Prostate gland (tissue), 2 donors: ENCODE data around the gene SFMBT1. TPM values are rescaled to one million over a fixed set of nuclear protein-coding genes. Genes with fewer than 3 reads are reported as not detected.

ENCODE experiments used
- DNase-seq: peaks from one replicate; pipeline ENCODE4 v3.0.0-alpha.2; 2019; ENCODE audit warnings: low spot score
- H3K27ac ChIP-seq, 2 donors: fragments of 200-600 bp; sonication (generic); 2 replicates each; pipeline ENCODE4 v1.5.1; 2017 to 2019
- H3K27me3 ChIP-seq: fragments of 200-600 bp; sonication (generic); replicated peaks from 2 replicates; pipeline ENCODE4 v1.5.1; 2019; ENCODE audit not compliant: insufficient read depth
- H3K36me3 ChIP-seq, 2 donors: fragments of 200-600 bp; sonication (generic); 1 replicate in 1 of 2; 2 replicates in 1 of 2; pipeline versions ENCODE4 v1.5.1 to v1.8.1; 2017 to 2019
- H3K4me1 ChIP-seq: fragments of 200-600 bp; sonication (generic); replicated peaks from 2 replicates; pipeline ENCODE4 v1.5.1; 2019
- H3K4me3 ChIP-seq, 2 donors: fragments of 200-600 bp; sonication (generic); 2 replicates each; pipeline ENCODE4 v1.5.1; 2017 to 2019
- H3K9me3 ChIP-seq: fragments of 200-600 bp; sonication (generic); 2 replicates; pipeline ENCODE4 v1.5.1; 2017
- POLR2A ChIP-seq: fragments of 450-650 bp; IDR thresholded peaks from one replicate; pipeline ENCODE4 v1.6.1; 2016; ENCODE audit warnings: antibody characterized with exemption, mild to moderate bottlenecking
- POLR2AphosphoS5 ChIP-seq: sonication (generic); formaldehyde crosslinking; IDR thresholded peaks from one replicate; pipeline ENCODE4 v1.6.1; 2017; ENCODE audit warnings: antibody characterized with exemption
- WGBS: methylation state at CpG from one replicate; pipeline ENCODE4 v1.1.5; 2018; 5-methylcytosine and 5-hydroxymethylcytosine counted together
- intact Hi-C: fragments of 100-400 bp; cut with DNase I; formaldehyde crosslinking; loops from one replicate; pipeline ENCODE4 v1.14.2; 2022
- total RNA-seq, 2 donors: library from RNA; depleted of rRNA; stranded (reverse); fragments of >200 nt; gene quantifications; one replicate each; pipeline ENCODE4 v1.1.0, GENCODE V29; 2016
- TF ChIP-seq, protein P1 (sequence below), 4 experiments: fragments of 200-600 bp in 2 of 4; fragments of 450-650 bp in 2 of 4; sonication (generic) in 2 of 4; IDR thresholded peaks; 1 replicate in 3 of 4; 2 replicates in 1 of 4; pipeline ENCODE4 v1.5.1; 2016 to 2019; ENCODE audit warnings: antibody characterized with exemption in 4 of 4, mild to moderate bottlenecking in 2 of 4, moderate library complexity in 2 of 4

SFMBT1 gene
- total RNA-seq, 2 donors from 2014 or later, result 35.3 to 37.4 TPM

DNA sequence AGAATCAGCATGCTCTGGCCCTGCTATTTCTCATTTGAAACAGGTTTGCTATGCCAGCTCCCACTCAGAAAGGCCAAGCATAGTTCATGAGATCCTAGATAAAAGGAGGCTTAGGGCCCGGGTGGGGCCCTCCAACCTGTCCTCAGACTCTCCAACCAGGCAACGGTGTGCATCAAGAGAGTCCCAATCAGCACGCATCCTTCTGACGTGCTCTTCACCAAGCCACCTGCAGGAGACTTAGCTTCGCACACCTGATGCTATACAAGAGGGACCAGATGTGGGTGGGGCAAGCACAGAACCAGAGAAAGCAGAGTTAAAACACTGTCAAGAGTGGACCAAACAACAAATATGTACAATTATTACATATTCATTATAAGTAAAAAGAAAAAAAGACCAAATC, 165.8 kb downstream of the SFMBT1 start:
- no peak for TF ChIP-seq POLR2AphosphoS5
- TF ChIP-seq, protein P1, sequence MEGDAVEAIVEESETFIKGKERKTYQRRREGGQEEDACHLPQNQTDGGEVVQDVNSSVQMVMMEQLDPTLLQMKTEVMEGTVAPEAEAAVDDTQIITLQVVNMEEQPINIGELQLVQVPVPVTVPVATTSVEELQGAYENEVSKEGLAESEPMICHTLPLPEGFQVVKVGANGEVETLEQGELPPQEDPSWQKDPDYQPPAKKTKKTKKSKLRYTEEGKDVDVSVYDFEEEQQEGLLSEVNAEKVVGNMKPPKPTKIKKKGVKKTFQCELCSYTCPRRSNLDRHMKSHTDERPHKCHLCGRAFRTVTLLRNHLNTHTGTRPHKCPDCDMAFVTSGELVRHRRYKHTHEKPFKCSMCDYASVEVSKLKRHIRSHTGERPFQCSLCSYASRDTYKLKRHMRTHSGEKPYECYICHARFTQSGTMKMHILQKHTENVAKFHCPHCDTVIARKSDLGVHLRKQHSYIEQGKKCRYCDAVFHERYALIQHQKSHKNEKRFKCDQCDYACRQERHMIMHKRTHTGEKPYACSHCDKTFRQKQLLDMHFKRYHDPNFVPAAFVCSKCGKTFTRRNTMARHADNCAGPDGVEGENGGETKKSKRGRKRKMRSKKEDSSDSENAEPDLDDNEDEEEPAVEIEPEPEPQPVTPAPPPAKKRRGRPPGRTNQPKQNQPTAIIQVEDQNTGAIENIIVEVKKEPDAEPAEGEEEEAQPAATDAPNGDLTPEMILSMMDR (IDR thresholded peaks at IDR 0.05), result no peak
- no peaks in the 10 kb centered on the region for H3K4me1 ChIP-seq
- no peaks in the 10 kb centered on the region for H3K27me3 ChIP-seq
- no peak overlapping the region for H3K27ac ChIP-seq
- no peak overlapping the region for H3K4me3 ChIP-seq
- H3K36me3 ChIP-seq, result no peaks in the 10 kb centered on the region
- no peak for DNase-seq
- WGBS, result 88% methylated on average over 5 of the region's 5 CpGs
- no peaks in the 10 kb centered on the region for H3K9me3 ChIP-seq
- intact Hi-C loops, result no loop called here

- DNase-seq, result no peak
- Histone ChIP-seq H3K36me3 (no peaks in the 10 kb centered on the region), H3K4me1 (no peaks in the 10 kb centered on the region), H3K4me3 (no peak overlapping the region), H3K27ac (no peak overlapping the region), H3K9me3 (no peaks in the 10 kb centered on the region), H3K27me3 (no peaks in the 10 kb centered on the region)
- intact Hi-C loops, result no loop called here
- 87% methylated on average over 4 of the region's 4 CpGs for WGBS
- no peak for TF ChIP-seq POLR2A
- no peak for TF ChIP-seq POLR2AphosphoS5
- TF ChIP-seq, protein P1 (IDR thresholded peaks at IDR 0.05), result no peak
Observed at GRCh38 chr3:52879581-52879980, 166.3 kb downstream of the SFMBT1 start.

GRCh38 chr3:52879090-52879489, 166.8 kb downstream of the SFMBT1 start:
- 65% methylated on average over 4 of the region's 4 CpGs for WGBS
- Histone ChIP-seq H3K36me3 (no peaks in the 10 kb centered on the region), H3K4me1 (no peaks in the 10 kb centered on the region), H3K9me3 (no peaks in the 10 kb centered on the region), H3K27me3 (no peaks in the 10 kb centered on the region), H3K4me3 (no peak overlapping the region), H3K27ac (no peak overlapping the region)
- intact Hi-C loops, result no loop called here
- no peak for TF ChIP-seq POLR2AphosphoS5
- TF ChIP-seq POLR2A, result no peak
- TF ChIP-seq, protein P1 (IDR thresholded peaks at IDR 0.05), result no peak
- no peak for DNase-seq

DNA sequence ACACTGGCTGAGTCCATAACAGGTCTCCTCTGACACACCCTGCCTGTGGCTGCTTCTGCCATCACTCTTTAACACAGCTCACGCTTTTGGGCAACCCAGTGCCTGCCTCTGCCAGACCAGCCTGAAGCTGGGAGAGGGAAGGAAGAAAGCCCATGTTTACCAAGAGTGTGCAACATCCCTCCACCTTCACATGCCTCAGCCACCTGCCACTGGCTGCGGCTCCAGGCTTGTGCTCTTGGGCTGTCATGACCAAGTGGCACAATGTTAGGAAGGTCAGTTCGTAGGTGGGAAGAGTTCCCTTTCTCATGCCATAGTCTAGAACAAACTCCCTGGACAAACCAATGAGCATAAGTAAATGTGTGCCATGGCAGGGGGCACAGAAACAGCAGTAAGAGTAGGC, 168.8 kb downstream of the SFMBT1 start:
- H3K27me3 ChIP-seq, result no peaks in the 10 kb centered on the region
- no peaks in the 10 kb centered on the region for H3K36me3 ChIP-seq
- DNase-seq, result no peak
- WGBS, result 96% methylated on average over 3 of the region's 3 CpGs
- no peak overlapping the region for H3K27ac ChIP-seq
- H3K4me1 ChIP-seq, result no peaks in the 10 kb centered on the region
- TF ChIP-seq POLR2A (no peak), POLR2AphosphoS5 (no peak)
- TF ChIP-seq, protein P1 (IDR thresholded peaks at IDR 0.05), result no peak
- H3K9me3 ChIP-seq, result no peaks in the 10 kb centered on the region
- intact Hi-C loops, result no loop called here
- H3K4me3 ChIP-seq, result no peak overlapping the region

DNA sequence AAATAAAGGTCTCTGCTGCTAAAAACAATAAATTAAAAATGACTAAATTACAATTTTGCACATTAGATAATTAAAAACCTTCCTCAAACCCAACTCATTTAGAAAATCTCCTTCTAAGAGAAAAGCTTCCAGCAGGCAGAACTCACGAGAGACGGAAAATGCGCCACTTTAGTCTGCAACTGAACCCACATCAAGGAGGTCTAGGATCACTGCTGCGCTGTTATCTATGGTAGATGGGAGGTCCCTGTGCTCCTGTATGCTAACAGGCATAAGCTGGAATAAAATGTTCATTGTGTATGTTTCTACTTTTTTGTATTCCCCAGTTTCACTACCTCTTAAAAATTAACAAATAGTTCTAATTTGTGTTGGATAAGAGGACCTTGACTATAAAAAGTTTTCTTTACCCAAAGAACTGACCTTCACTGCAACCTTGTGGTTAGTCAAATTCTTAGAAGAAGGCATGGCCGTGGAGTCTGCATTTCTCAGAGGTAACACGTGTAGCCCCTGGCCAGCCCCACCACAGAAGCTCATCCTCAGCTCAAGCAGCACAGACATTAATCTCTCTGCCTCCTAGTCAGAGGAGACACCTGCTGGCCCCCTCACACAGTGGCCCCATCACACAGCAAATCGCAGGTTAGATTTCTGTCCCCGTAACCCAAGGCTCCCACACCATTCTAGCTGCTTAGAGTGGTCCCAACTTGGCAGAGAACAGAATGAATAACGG, 170.8 kb downstream of the SFMBT1 start:
- Histone ChIP-seq H3K4me3 (no peak overlapping the region), H3K27me3 (no peaks in the 10 kb centered on the region), H3K4me1 (no peaks in the 10 kb centered on the region), H3K9me3 (no peaks in the 10 kb centered on the region), H3K27ac (no peak overlapping the region), H3K36me3 (no peaks in the 10 kb centered on the region)
- WGBS, result 90% methylated on average over 9 of the region's 9 CpGs
- DNase-seq, result no peak
- no peak for TF ChIP-seq POLR2AphosphoS5
- no peak for TF ChIP-seq POLR2A
- TF ChIP-seq, protein P1 (IDR thresholded peaks at IDR 0.05), result no peak
- intact Hi-C loops, result no loop called here
